ENCODE measurements around the gene CNTNAP2.

GRCh38 chr7:147376192-147376591 lies 1259.6 kb downstream of the CNTNAP2 start:
- TF ChIP-seq CTCF (IDR thresholded peaks at IDR 0.05) (no peak), EP300 (IDR thresholded peaks at IDR 0.05) (no peak)

Measured in tibial nerve (tissue), 4 donors.